SK-N-SH treated with all-trans-retinoic acid at 6 μM for 48 hours (cell line): ENCODE measurements around the gene PRCC.

Experiments
- ATAC-seq: fragments of 200-7000 bp; cut with Tn5 transposase; 3 replicates; pipeline ENCODE4 v1.9.1; 2020; ENCODE audit warnings: mild to moderate bottlenecking, moderate library complexity
- ARNTL ChIP-seq: fragments of 450-650 bp; formaldehyde crosslinking; IDR thresholded peaks from 2 replicates; pipeline ENCODE4 v1.5.0; 2020; ENCODE audit warnings: low read depth, mild to moderate bottlenecking, moderate library complexity, borderline replicate concordance
- BACH2 ChIP-seq: fragments of 250-450 bp; sonication (Bioruptor Pico); IDR thresholded peaks from 2 replicates; pipeline ENCODE4 v1.9.0; 2021; ENCODE audit warnings: mild to moderate bottlenecking, borderline replicate concordance
- CREB5 ChIP-seq: fragments of 250-450 bp; sonication (Bioruptor Pico); IDR thresholded peaks from 2 replicates; pipeline ENCODE4 v1.5.1; 2020; ENCODE audit warnings: low read depth, mild to moderate bottlenecking, moderate library complexity
- CSDC2 ChIP-seq: fragments of 250-450 bp; sonication (Bioruptor Pico); IDR thresholded peaks from 2 replicates; pipeline ENCODE4 v1.5.0; 2020; ENCODE audit warnings: mild to moderate bottlenecking, moderate library complexity
- CSRNP3 ChIP-seq: fragments of 250-450 bp; sonication (Bioruptor Pico); IDR thresholded peaks from 2 replicates; pipeline ENCODE4 v1.5.1; 2021; ENCODE audit warnings: mild to moderate bottlenecking, moderate library complexity
- ESRRG ChIP-seq: fragments of 250-450 bp; sonication (Bioruptor Pico); IDR thresholded peaks from 2 replicates; pipeline ENCODE4 v1.6.1; 2021; ENCODE audit warnings: mild to moderate bottlenecking
- GLIS3 ChIP-seq: fragments of 250-450 bp; sonication (Bioruptor Pico); IDR thresholded peaks from 2 replicates; pipeline ENCODE4 v1.5.0; 2020; ENCODE audit warnings: mild to moderate bottlenecking, moderate library complexity
- ISL1 ChIP-seq: fragments of 250-450 bp; sonication (Bioruptor Pico); IDR thresholded peaks from 2 replicates; pipeline ENCODE4 v2.1.2; 2022; ENCODE audit warnings: mild to moderate bottlenecking, moderate library complexity
- OSR1 ChIP-seq: fragments of 250-450 bp; sonication (Bioruptor Pico); IDR thresholded peaks from 2 replicates; pipeline ENCODE4 v1.8.0; 2022; ENCODE audit warnings: moderate library complexity, mild to moderate bottlenecking, inconsistent platforms
- POU6F1 ChIP-seq: fragments of 250-450 bp; sonication (Bioruptor Pico); IDR thresholded peaks from 2 replicates; pipeline ENCODE4 v1.8.0; 2021; ENCODE audit warnings: low read depth, mild to moderate bottlenecking, moderate library complexity, borderline replicate concordance
- RARB ChIP-seq: fragments of 250-450 bp; sonication (Bioruptor Pico); IDR thresholded peaks from 2 replicates; pipeline ENCODE4 v1.8.0; 2021; ENCODE audit warnings: mild to moderate bottlenecking, moderate library complexity
- SNAI2 ChIP-seq: fragments of 250-450 bp; sonication (Bioruptor Pico); IDR thresholded peaks from 2 replicates; pipeline ENCODE4 v1.5.0; 2020; ENCODE audit warnings: mild to moderate bottlenecking, moderate library complexity
- TCF4 ChIP-seq: fragments of 250-450 bp; sonication (Bioruptor Pico); IDR thresholded peaks from 2 replicates; pipeline ENCODE4 v1.8.0; 2021; ENCODE audit warnings: mild to moderate bottlenecking, moderate library complexity, borderline replicate concordance
- TOX ChIP-seq: fragments of 250-450 bp; sonication (Bioruptor Pico); IDR thresholded peaks from 2 replicates; pipeline ENCODE4 v1.8.0; 2021; ENCODE audit warnings: mild to moderate bottlenecking, moderate library complexity, borderline replicate concordance
- TSHZ2 ChIP-seq: fragments of 250-450 bp; sonication (Bioruptor Pico); IDR thresholded peaks from 2 replicates; pipeline ENCODE4 v1.5.0; 2020; ENCODE audit warnings: mild to moderate bottlenecking, moderate library complexity
- ZC3H10 ChIP-seq: fragments of 250-450 bp; sonication (Bioruptor Pico); IDR thresholded peaks from 2 replicates; pipeline ENCODE4 v1.5.1; 2021; ENCODE audit warnings: mild to moderate bottlenecking, moderate library complexity
- ZFP3 ChIP-seq: fragments of 250-450 bp; sonication (Bioruptor Pico); IDR thresholded peaks from 2 replicates; pipeline ENCODE4 v1.5.0; 2020; ENCODE audit warnings: mild to moderate bottlenecking, moderate library complexity
- ZFP30 ChIP-seq: fragments of 450-650 bp; formaldehyde crosslinking; IDR thresholded peaks from 2 replicates; pipeline ENCODE4 v1.5.0; 2022; ENCODE audit warnings: mild to moderate bottlenecking, moderate library complexity
- ZNF565 ChIP-seq: fragments of 450-650 bp; formaldehyde crosslinking; conservative IDR thresholded peaks from 2 replicates; pipeline ENCODE4 v1.5.0; 2020; ENCODE audit warnings: low read depth, mild to moderate bottlenecking, moderate library complexity
- ZNF70 ChIP-seq: fragments of 450-650 bp; formaldehyde crosslinking; IDR thresholded peaks from 2 replicates; pipeline ENCODE4 v1.5.0; 2020; ENCODE audit warnings: mild to moderate bottlenecking, moderate library complexity
- ZNF8 ChIP-seq: fragments of 450-650 bp; formaldehyde crosslinking; IDR thresholded peaks from 2 replicates; pipeline ENCODE4 v1.5.0; 2020; ENCODE audit warnings: mild to moderate bottlenecking, moderate library complexity
- TF ChIP-seq, protein P1 (sequence below): fragments of 250-450 bp; sonication (Bioruptor Pico); IDR thresholded peaks from 2 replicates; pipeline ENCODE4 v1.8.0; 2020; ENCODE audit warnings: mild to moderate bottlenecking, moderate library complexity, borderline replicate concordance

Gene PRCC

DNA sequence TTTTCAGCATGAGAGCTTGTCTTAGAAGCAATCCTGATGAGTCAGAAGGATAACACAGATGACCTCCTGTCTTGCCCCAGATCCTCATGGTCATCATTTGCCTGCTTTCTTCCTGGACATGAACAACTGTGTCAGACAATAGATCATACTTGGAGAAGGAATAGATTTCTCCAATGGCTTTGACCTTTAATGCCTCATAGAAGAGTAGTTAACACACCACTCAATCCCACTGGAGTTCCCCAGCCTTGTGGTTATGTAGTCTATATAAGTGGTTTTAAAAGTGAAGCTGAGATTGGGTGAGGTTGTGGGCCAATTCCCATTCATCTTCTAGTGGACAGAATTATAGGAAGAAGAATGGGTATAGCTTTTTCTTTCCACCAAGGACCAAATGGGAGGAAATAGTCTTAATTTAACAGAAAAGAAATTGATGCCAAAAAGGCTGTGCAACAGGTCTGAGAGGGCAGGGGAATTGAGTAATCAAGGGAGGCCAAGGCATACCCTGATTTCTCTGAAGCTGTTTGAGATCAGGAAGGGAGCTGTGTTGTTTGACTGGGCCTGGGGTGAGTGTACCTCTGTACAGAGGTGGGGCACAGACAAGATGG is 14.4 kb downstream of the PRCC start:
- TF ChIP-seq SNAI2, result no peak
- 0 out of 2 replicates have a peak, but pooled peaks have one; percentile 27 for TF ChIP-seq OSR1 (CRISPR knock-in tag)
- ATAC-seq, result peak; percentile 71

DNA sequence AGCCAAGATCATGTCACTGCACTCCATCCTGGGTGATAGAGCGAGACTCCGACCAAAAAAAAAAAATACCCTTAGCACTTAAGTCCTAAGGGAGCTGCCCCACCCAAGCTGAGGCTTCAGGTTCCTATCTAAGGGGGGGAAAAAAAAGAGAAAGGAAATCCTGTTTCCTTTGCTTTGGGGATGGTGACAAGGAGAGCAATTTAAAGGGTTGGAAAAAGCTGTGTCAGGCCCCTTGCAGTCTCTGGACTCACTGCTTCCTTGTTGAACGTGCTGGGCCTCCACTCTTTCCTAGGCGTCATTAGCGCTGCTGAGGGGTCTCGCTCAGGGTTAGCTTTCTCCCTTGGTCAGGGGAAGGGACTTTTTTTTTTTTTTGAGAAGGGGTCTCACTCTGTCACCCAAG is 18.1 kb downstream of the PRCC start:
- ATAC-seq, result no peak
- TF ChIP-seq OSR1 (CRISPR knock-in tag) (no peak), ESRRG (CRISPR knock-in tag) (no peak), RARB (CRISPR knock-in tag) (no peak)

- ATAC-seq, result no peak
- no peak for TF ChIP-seq CSRNP3 (CRISPR knock-in tag)
- TF ChIP-seq ARNTL, result no peak
- no peak for TF ChIP-seq RARB (CRISPR knock-in tag)
- no peak for TF ChIP-seq ISL1 (CRISPR knock-in tag)
- no peak for TF ChIP-seq TOX (CRISPR knock-in tag)
- no peak for TF ChIP-seq ESRRG (CRISPR knock-in tag)
- TF ChIP-seq CSDC2 (CRISPR knock-in tag), result no peak
- no peak for TF ChIP-seq POU6F1 (CRISPR knock-in tag)
- TF ChIP-seq CREB5 (CRISPR knock-in tag), result no peak
- TF ChIP-seq OSR1 (CRISPR knock-in tag), result no peak
- no peak for TF ChIP-seq TCF4 (CRISPR knock-in tag)
- TF ChIP-seq GLIS3 (CRISPR knock-in tag), result no peak
- TF ChIP-seq ZFP3 (CRISPR knock-in tag), result no peak
- TF ChIP-seq, all 23 proteins: peak for 0
Observed at GRCh38 chr1:156786640-156787039, 19.3 kb downstream of the PRCC start.

GRCh38 chr1:156788136-156788535 is 20.8 kb downstream of the PRCC start:
- TF ChIP-seq ZFP30 (CRISPR knock-in tag) (no peak), ZC3H10 (CRISPR knock-in tag) (no peak), ESRRG (CRISPR knock-in tag) (no peak), TSHZ2 (CRISPR knock-in tag) (no peak), CSDC2 (CRISPR knock-in tag) (no peak)
- ATAC-seq, result no peak

DNA sequence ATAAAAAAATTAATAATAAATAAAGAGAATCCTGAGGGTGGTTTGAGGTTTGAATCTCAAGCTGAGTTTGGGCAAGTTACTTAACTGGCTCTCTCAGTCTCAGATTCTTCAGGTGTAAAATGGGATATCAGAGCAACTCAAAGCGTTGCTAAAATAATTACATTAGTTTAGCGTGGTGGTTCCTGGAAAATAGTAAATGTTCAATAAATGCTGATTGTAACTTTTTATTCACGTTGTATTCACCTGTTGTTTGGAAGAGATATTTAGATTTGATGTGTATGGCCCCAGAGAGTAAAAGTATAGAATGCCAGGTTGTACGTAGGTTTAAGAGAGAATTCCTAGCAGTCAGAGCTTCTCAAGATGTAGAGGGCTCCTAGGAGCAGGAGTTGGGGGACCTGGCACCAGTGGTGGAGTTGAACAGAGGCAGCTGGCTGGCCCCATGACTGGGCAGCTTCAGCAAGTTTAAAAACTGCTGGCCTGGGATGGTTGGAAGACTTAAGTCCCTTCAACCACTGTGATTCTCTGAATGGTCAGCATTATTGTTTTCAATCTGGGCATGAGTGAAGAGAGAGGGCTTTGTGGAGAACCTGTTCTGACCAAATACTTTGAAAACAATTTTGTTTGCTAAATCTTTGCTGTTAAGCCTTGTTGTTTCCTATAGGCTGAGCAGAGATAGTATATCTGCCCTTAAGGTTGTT is 22.4 kb downstream of the PRCC start:
- ATAC-seq, result no peak
- TF ChIP-seq ZNF565 (no peak), CREB5 (CRISPR knock-in tag) (no peak), ZC3H10 (CRISPR knock-in tag) (no peak), RARB (CRISPR knock-in tag) (no peak), SNAI2 (no peak), ZNF70 (CRISPR knock-in tag) (no peak), CSDC2 (CRISPR knock-in tag) (no peak), OSR1 (CRISPR knock-in tag) (no peak), ZNF8 (no peak), ESRRG (CRISPR knock-in tag) (no peak), ARNTL (no peak), TOX (CRISPR knock-in tag) (no peak), ISL1 (CRISPR knock-in tag) (no peak), ZFP30 (CRISPR knock-in tag) (no peak), TCF4 (CRISPR knock-in tag) (no peak), BACH2 (no peak)
- TF ChIP-seq, protein P1, sequence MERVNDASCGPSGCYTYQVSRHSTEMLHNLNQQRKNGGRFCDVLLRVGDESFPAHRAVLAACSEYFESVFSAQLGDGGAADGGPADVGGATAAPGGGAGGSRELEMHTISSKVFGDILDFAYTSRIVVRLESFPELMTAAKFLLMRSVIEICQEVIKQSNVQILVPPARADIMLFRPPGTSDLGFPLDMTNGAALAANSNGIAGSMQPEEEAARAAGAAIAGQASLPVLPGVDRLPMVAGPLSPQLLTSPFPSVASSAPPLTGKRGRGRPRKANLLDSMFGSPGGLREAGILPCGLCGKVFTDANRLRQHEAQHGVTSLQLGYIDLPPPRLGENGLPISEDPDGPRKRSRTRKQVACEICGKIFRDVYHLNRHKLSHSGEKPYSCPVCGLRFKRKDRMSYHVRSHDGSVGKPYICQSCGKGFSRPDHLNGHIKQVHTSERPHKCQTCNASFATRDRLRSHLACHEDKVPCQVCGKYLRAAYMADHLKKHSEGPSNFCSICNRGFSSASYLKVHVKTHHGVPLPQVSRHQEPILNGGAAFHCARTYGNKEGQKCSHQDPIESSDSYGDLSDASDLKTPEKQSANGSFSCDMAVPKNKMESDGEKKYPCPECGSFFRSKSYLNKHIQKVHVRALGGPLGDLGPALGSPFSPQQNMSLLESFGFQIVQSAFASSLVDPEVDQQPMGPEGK (CRISPR knock-in tag), result no peak
